Endothelial cell (in vitro differentiated cells): ENCODE data around the gene IRX2. TPM values are rescaled to one million over a fixed set of nuclear protein-coding genes. Genes with fewer than 3 reads are reported as not detected.
A peak's percentile ranks its signal among the peaks of the same experiment; 100 is the strongest.

Experiments
- DNase-seq: peaks from one replicate; pipeline ENCODE4 v3.0.0; 2021; ENCODE audit warnings: low spot score
- H3K27ac Mint-ChIP-seq: one replicate; pipeline ENCODE4 v1.8.0; 2021; ENCODE audit warnings: mixed read lengths, inconsistent platforms; ENCODE audit not compliant: unreplicated experiment
- H3K27me3 Mint-ChIP-seq: one replicate; pipeline ENCODE4 v1.8.0; 2021; ENCODE audit warnings: mild to moderate bottlenecking, moderate library complexity, mixed read lengths, inconsistent platforms; ENCODE audit not compliant: unreplicated experiment
- H3K36me3 Mint-ChIP-seq: one replicate; pipeline ENCODE4 v1.8.0; 2021; ENCODE audit warnings: mild to moderate bottlenecking, low read depth, mixed read lengths, inconsistent platforms; ENCODE audit not compliant: unreplicated experiment
- H3K4me1 Mint-ChIP-seq: one replicate; pipeline ENCODE4 v1.8.0; 2021; ENCODE audit warnings: mild to moderate bottlenecking, mixed read lengths, inconsistent platforms; ENCODE audit not compliant: unreplicated experiment
- H3K4me3 Mint-ChIP-seq: one replicate; pipeline ENCODE4 v1.8.0; 2021; ENCODE audit warnings: mild to moderate bottlenecking, mixed read lengths, inconsistent platforms; ENCODE audit not compliant: unreplicated experiment
- H3K9me3 Mint-ChIP-seq: one replicate; pipeline ENCODE4 v1.8.0; 2021; ENCODE audit warnings: mixed read lengths, inconsistent platforms; ENCODE audit not compliant: unreplicated experiment
- CTCF ChIP-seq: fragments of 200-600 bp; sonication (generic); IDR thresholded peaks from one replicate; pipeline ENCODE4 v1.5.0; 2021; ENCODE audit warnings: antibody characterized with exemption; ENCODE audit not compliant: unreplicated experiment
- total RNA-seq: library from RNA; stranded (reverse); fragmentation: NEBNext Ultra II Directional; extraction: Animal tissue kit (Norgen Biotek cat#: 25700); gene quantifications from one replicate; pipeline ENCODE4 v1.2.1, GENCODE V29; 2021; ENCODE audit not compliant: unreplicated experiment

Gene IRX2
- total RNA-seq, 1 donor from 2014 or later, result 0.72 TPM

- DNase-seq, result no peak
- Mint-ChIP-seq H3K27ac (no peak overlapping the region), H3K4me3 (no peak overlapping the region), H3K4me1 (no peaks in the 10 kb centered on the region), H3K27me3 (peaks cover 4% of the 10 kb centered on the region), H3K36me3 (no peaks in the 10 kb centered on the region), H3K9me3 (no peaks in the 10 kb centered on the region)
- TF ChIP-seq CTCF, result no peak
These were observed 10.5 kb downstream of the IRX2 start for GRCh38 chr5:2740876-2741555.

- Mint-ChIP-seq H3K27me3 (peaks cover 5% of the 10 kb centered on the region), H3K4me3 (no peak overlapping the region), H3K36me3 (no peaks in the 10 kb centered on the region), H3K4me1 (no peaks in the 10 kb centered on the region), H3K9me3 (no peaks in the 10 kb centered on the region), H3K27ac (no peak overlapping the region)
- peak; percentile 15 for DNase-seq
- no peak for TF ChIP-seq CTCF
These were observed 11.2 kb downstream of the IRX2 start for GRCh38 chr5:2740051-2740875.

- peak; percentile 41 for DNase-seq
- H3K4me1 Mint-ChIP-seq, result no peaks in the 10 kb centered on the region
- H3K27me3 Mint-ChIP-seq, result peaks cover 5% of the 10 kb centered on the region
- H3K36me3 Mint-ChIP-seq, result no peaks in the 10 kb centered on the region
- H3K27ac Mint-ChIP-seq, result no peak overlapping the region
- H3K4me3 Mint-ChIP-seq, result no peak overlapping the region
- H3K9me3 Mint-ChIP-seq, result no peaks in the 10 kb centered on the region
- no peak for TF ChIP-seq CTCF
These were observed 12.0 kb downstream of the IRX2 start for GRCh38 chr5:2739360-2740050.

- Mint-ChIP-seq H3K27me3 (peaks cover 3% of the 10 kb centered on the region), H3K36me3 (no peaks in the 10 kb centered on the region), H3K27ac (no peak overlapping the region), H3K4me3 (no peak overlapping the region), H3K4me1 (no peaks in the 10 kb centered on the region), H3K9me3 (no peaks in the 10 kb centered on the region)
- no peak for DNase-seq
- no peak for TF ChIP-seq CTCF
These were observed 12.6 kb downstream of the IRX2 start for GRCh38 chr5:2738700-2739359.
